Upper lobe of left lung (tissue), 4 donors: ENCODE data around the gene RCE1.

Experiments
- POLR2A ChIP-seq, 4 donors: fragments of 450-650 bp; IDR thresholded peaks; one replicate each; pipeline ENCODE4 v1.5.1; 2016 to 2017; ENCODE audit warnings: antibody characterized with exemption in 4 of 4, mild to moderate bottlenecking in 2 of 4
- POLR2AphosphoS5 ChIP-seq, 2 donors: sonication (generic); formaldehyde crosslinking; IDR thresholded peaks; one replicate each; pipeline ENCODE4 v1.5.1; 2017; ENCODE audit warnings: antibody characterized with exemption in 2 of 2
- TF ChIP-seq, protein P1 (sequence below), 6 experiments: fragments of 450-650 bp in 4 of 6; fragments of 200-600 bp in 2 of 6; sonication (generic) in 2 of 6; IDR thresholded peaks; one replicate each; pipeline ENCODE4 v1.5.1; 2016 to 2019; ENCODE audit warnings: antibody characterized with exemption in 6 of 6

DNA sequence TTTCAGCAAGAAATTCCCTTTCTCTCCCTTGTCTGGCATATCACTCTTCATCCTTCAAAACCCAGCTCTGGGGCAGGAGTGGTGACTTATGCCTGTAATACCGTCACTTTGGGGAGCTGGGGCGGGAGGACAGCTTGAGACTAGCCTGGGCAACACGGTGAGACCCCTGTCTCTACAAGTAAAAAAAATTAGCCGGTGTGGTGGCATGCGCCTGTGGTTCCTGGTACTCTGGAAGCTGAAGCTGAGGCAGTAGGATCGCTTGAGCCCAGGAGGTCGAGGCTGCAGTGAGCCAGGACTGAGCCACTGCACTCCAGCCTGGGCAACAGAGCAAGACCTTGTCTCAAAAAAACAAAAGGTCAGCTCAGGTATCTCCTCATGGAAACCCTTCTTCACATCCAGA lies 1.4 kb upstream of the RCE1 start:
- no peak for TF ChIP-seq POLR2A (IDR thresholded peaks at IDR 0.05)
- no peak for TF ChIP-seq POLR2AphosphoS5 (IDR thresholded peaks at IDR 0.05)
- TF ChIP-seq, protein P1, sequence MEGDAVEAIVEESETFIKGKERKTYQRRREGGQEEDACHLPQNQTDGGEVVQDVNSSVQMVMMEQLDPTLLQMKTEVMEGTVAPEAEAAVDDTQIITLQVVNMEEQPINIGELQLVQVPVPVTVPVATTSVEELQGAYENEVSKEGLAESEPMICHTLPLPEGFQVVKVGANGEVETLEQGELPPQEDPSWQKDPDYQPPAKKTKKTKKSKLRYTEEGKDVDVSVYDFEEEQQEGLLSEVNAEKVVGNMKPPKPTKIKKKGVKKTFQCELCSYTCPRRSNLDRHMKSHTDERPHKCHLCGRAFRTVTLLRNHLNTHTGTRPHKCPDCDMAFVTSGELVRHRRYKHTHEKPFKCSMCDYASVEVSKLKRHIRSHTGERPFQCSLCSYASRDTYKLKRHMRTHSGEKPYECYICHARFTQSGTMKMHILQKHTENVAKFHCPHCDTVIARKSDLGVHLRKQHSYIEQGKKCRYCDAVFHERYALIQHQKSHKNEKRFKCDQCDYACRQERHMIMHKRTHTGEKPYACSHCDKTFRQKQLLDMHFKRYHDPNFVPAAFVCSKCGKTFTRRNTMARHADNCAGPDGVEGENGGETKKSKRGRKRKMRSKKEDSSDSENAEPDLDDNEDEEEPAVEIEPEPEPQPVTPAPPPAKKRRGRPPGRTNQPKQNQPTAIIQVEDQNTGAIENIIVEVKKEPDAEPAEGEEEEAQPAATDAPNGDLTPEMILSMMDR (IDR thresholded peaks at IDR 0.05), result no peak
